HG03039 (cell line): ENCODE results near the gene PHYH.
"Not testable (repeated sequence)": the region's sequence is repeated elsewhere in the genome, so short reads cannot be mapped to it uniquely, and the experiment has no call there.

Experiments
- ATAC-seq: cut with Tn5 transposase; IDR thresholded peaks from one replicate; pipeline ENCODE4 v1.9.1; 2021; ENCODE audit warnings: mild to moderate bottlenecking, moderate library complexity; ENCODE audit not compliant: unreplicated experiment

Gene PHYH

GRCh38 chr10:13322615-13323148 is 22.8 kb upstream of the PHYH start:
- no peak for ATAC-seq

- ATAC-seq, result no peak
These were observed 21.7 kb upstream of the PHYH start for GRCh38 chr10:13321576-13321975.

GRCh38 chr10:13319166-13319565 is 19.3 kb upstream of the PHYH start:
- ATAC-seq, result no peak

- no peak for ATAC-seq
These were observed 17.6 kb upstream of the PHYH start for GRCh38 chr10:13317474-13317873.

- ATAC-seq, result no peak
These were observed 16.9 kb upstream of the PHYH start for GRCh38 chr10:13316635-13317311.

- ATAC-seq, result no peak
These were observed 15.5 kb upstream of the PHYH start for GRCh38 chr10:13315361-13315760.

GRCh38 chr10:13311177-13311575 is 11.3 kb upstream of the PHYH start:
- ATAC-seq, result no peak

GRCh38 chr10:13310518-13311176 is 10.8 kb upstream of the PHYH start:
- no peak for ATAC-seq

GRCh38 chr10:13309792-13310191 is 9.9 kb upstream of the PHYH start:
- no peak for ATAC-seq

- no peak for ATAC-seq
These were observed 8.2 kb upstream of the PHYH start for GRCh38 chr10:13308096-13308495.

GRCh38 chr10:13306103-13306502 is 6.2 kb upstream of the PHYH start:
- ATAC-seq, result no peak

- ATAC-seq, result no peak
These were observed 3.1 kb upstream of the PHYH start for GRCh38 chr10:13302821-13303555.

- no peak for ATAC-seq
These were observed 972 bp downstream of the PHYH start for GRCh38 chr10:13298748-13299436.

GRCh38 chr10:13296476-13296875 is 3.4 kb downstream of the PHYH start:
- no peak for ATAC-seq

GRCh38 chr10:13294784-13295183 is 5.1 kb downstream of the PHYH start:
- no peak for ATAC-seq

- ATAC-seq, result no peak
These were observed 7.8 kb downstream of the PHYH start for GRCh38 chr10:13291821-13292773.

GRCh38 chr10:13291061-13291460 is 8.8 kb downstream of the PHYH start:
- no peak for ATAC-seq

- no peak for ATAC-seq
These were observed 15.8 kb downstream of the PHYH start for GRCh38 chr10:13284050-13284449.

- ATAC-seq, result not testable (repeated sequence)
These were observed 17.5 kb downstream of the PHYH start for GRCh38 chr10:13282348-13282747.

- no peak for ATAC-seq
These were observed 23.0 kb downstream of the PHYH start for GRCh38 chr10:13276749-13277365.
